ENCODE measurements around the gene PHETA1. TPM values are rescaled to one million over a fixed set of nuclear protein-coding genes. Genes with fewer than 3 reads are reported as not detected.

Gene PHETA1
- polyA plus RNA-seq, 1 donor from 2014 or later = 25.4 TPM

DNA sequence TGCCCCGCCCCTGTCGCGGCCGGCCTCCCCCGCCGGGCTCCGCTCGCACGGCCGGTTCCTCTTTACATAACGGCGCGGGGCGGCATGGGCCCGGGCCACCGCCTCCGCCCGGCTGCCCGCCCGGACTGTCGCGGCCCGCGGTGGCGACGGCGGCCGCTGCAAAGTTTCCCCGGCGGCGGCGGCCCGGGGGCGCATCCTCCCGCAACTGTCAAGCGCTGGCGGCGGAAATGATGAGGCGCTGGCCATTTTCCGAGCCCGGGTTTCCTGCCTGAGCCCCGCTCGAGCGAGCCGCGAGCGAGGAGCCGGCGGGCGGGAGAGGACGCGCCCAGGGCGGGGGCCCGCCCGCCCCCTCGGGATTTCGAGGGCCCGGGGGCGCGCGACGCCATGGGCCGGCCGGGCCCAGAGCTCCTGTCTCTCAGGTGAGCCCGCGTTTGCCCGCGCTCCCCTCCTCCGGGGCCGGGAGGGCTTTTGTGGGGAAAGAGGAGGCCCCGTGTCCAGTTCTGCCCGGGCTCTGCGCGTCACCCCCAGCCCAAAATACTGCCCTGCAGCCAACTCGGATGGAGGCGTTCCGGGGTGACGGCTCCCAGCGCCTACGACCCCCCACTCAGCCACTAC, 37.1 kb upstream of the PHETA1 start, which contains the start of gene SH2B3:
Gene SH2B3 (plus strand): TSS at position 65 of the 615 bp plus-strand sequence. CDS start 12,223 bp downstream, outside the sequence.
- Histone ChIP-seq H3K27ac (ENCODE audit: low read length) (no peak within 1 kb of the TSS), H3K4me3 (ENCODE audit: low read length) (peak within 1 kb of the TSS; percentile 75), H3K9me2 (ENCODE audit: insufficient read depth, low read length) (no peaks in the 10 kb centered on the region), H3K79me2 (replicated peaks; ENCODE audit: insufficient read depth, low read length) (no peaks in the 10 kb centered on the region), H4K20me1 (ENCODE audit: insufficient read depth) (no peaks in the 10 kb centered on the region), H3K27me3 (ENCODE audit: insufficient read depth, low read depth, low read length) (peaks cover 16% of the 10 kb centered on the region), H3K4me2 (ENCODE audit: low read length) (peak within 1 kb of the TSS; percentile 73), H3K9ac (ENCODE audit: low read length) (peak within 1 kb of the TSS; percentile 63), H3F3A (ENCODE audit: insufficient read depth, low read length, poor library complexity, severe bottlenecking) (no peaks in the 10 kb centered on the region), H3K9me3 (ENCODE audit: low read length) (no peaks in the 10 kb centered on the region), H3K36me3 (ENCODE audit: insufficient read depth, low read length) (no peaks in the 10 kb centered on the region), H2AFZ (ENCODE audit: low read depth, low read length) (peak within 1 kb of the TSS; percentile 51)
- TF ChIP-seq MXI1 (conservative IDR thresholded peaks at IDR 0.05; ENCODE audit: poor library complexity, severe bottlenecking) (peak; percentile 27), SMC3 (conservative IDR thresholded peaks at IDR 0.05; ENCODE audit: poor library complexity) (no peak)

DNA sequence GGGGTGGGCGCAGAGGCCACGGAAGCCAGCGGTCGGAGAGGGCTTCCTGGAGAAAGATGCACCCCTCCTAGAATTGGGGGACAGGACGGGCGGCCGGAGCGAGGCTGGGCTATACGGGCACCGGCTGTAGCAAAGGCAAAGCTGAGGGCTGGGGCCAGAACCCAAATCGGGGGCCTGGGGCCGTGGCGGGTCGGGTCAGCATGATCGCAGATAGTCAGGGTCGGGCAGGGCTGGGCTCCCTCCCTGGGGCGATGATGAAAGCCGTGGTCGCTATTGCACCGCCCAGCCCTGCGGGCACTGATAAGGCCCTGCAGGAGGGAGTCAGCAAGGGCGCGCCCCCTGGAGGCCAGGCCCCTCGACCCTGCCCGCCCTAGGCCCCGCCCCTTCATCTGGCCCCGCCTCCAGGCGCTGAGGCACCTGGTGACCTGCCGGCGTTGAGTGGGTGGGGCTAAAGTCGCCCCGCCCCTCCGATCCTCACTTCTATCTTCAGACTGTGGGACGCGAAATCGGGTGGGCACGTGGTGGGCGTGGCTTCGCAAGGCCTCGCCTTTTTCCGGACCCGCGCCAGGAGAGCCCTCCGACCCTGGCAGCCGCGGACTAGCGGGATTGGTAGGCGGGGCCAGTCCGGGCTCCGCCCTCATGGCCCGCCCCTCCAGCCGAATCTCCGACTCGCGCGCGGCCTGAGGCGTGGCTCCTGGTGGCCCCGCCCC, 36.4 kb upstream of the PHETA1 start:
- Histone ChIP-seq H3K27ac (ENCODE audit: low read length) (no peak overlapping the region), H3K4me3 (ENCODE audit: low read length) (peak overlapping the region; percentile 75), H3K36me3 (ENCODE audit: insufficient read depth, low read length) (no peaks in the 10 kb centered on the region), H3K9me2 (ENCODE audit: insufficient read depth, low read length) (no peaks in the 10 kb centered on the region), H3K9ac (ENCODE audit: low read length) (peak overlapping the region; percentile 63), H3K27me3 (ENCODE audit: insufficient read depth, low read depth, low read length) (peaks cover 16% of the 10 kb centered on the region), H3K4me2 (ENCODE audit: low read length) (no peak overlapping the region), H3K79me2 (replicated peaks; ENCODE audit: insufficient read depth, low read length) (no peaks in the 10 kb centered on the region), H3K9me3 (ENCODE audit: low read length) (no peaks in the 10 kb centered on the region), H2AFZ (ENCODE audit: low read depth, low read length) (peak overlapping the region; percentile 51), H4K20me1 (ENCODE audit: insufficient read depth) (no peaks in the 10 kb centered on the region), H3F3A (ENCODE audit: insufficient read depth, low read length, poor library complexity, severe bottlenecking) (no peaks in the 10 kb centered on the region)
- TF ChIP-seq RAD21 (conservative IDR thresholded peaks at IDR 0.05) = no peak
- no peak for TF ChIP-seq EZH2 (IDR thresholded peaks at IDR 0.05; ENCODE audit: borderline replicate concordance, insufficient read depth, low read length, poor library complexity, severe bottlenecking)
- TF ChIP-seq SMC3 (conservative IDR thresholded peaks at IDR 0.05; ENCODE audit: poor library complexity) = peak; percentile 44
- TF ChIP-seq, protein P1, sequence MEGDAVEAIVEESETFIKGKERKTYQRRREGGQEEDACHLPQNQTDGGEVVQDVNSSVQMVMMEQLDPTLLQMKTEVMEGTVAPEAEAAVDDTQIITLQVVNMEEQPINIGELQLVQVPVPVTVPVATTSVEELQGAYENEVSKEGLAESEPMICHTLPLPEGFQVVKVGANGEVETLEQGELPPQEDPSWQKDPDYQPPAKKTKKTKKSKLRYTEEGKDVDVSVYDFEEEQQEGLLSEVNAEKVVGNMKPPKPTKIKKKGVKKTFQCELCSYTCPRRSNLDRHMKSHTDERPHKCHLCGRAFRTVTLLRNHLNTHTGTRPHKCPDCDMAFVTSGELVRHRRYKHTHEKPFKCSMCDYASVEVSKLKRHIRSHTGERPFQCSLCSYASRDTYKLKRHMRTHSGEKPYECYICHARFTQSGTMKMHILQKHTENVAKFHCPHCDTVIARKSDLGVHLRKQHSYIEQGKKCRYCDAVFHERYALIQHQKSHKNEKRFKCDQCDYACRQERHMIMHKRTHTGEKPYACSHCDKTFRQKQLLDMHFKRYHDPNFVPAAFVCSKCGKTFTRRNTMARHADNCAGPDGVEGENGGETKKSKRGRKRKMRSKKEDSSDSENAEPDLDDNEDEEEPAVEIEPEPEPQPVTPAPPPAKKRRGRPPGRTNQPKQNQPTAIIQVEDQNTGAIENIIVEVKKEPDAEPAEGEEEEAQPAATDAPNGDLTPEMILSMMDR (IDR thresholded peaks at IDR 0.05; ENCODE audit: poor library complexity, severe bottlenecking) = peak; percentile 83
- TF ChIP-seq EP300 (conservative IDR thresholded peaks at IDR 0.05; ENCODE audit: poor library complexity, severe bottlenecking) = no peak
- TF ChIP-seq MXI1 (conservative IDR thresholded peaks at IDR 0.05; ENCODE audit: poor library complexity, severe bottlenecking) = peak; percentile 53
- TF ChIP-seq, protein P2, sequence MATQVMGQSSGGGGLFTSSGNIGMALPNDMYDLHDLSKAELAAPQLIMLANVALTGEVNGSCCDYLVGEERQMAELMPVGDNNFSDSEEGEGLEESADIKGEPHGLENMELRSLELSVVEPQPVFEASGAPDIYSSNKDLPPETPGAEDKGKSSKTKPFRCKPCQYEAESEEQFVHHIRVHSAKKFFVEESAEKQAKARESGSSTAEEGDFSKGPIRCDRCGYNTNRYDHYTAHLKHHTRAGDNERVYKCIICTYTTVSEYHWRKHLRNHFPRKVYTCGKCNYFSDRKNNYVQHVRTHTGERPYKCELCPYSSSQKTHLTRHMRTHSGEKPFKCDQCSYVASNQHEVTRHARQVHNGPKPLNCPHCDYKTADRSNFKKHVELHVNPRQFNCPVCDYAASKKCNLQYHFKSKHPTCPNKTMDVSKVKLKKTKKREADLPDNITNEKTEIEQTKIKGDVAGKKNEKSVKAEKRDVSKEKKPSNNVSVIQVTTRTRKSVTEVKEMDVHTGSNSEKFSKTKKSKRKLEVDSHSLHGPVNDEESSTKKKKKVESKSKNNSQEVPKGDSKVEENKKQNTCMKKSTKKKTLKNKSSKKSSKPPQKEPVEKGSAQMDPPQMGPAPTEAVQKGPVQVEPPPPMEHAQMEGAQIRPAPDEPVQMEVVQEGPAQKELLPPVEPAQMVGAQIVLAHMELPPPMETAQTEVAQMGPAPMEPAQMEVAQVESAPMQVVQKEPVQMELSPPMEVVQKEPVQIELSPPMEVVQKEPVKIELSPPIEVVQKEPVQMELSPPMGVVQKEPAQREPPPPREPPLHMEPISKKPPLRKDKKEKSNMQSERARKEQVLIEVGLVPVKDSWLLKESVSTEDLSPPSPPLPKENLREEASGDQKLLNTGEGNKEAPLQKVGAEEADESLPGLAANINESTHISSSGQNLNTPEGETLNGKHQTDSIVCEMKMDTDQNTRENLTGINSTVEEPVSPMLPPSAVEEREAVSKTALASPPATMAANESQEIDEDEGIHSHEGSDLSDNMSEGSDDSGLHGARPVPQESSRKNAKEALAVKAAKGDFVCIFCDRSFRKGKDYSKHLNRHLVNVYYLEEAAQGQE (IDR thresholded peaks at IDR 0.05; ENCODE audit: borderline replicate concordance) = no peak
